H1 (cell line): ENCODE data around the gene TBX15. TPM values are rescaled to one million over a fixed set of nuclear protein-coding genes. Genes with fewer than 3 reads are reported as not detected.

ENCODE experiments used
- CTCF ChIA-PET: fragments of 300-600 bp; sonication (Branson Sonifier 250); formaldehyde crosslinking; loops from one replicate; lab custom pipeline; 2021; ENCODE audit not compliant: partially characterized antibody; lab: Charles Lee
- POLR2A ChIA-PET: fragments of 300-600 bp; sonication (Branson Sonifier 250); formaldehyde crosslinking; loops from one replicate; lab custom pipeline; 2021; ENCODE audit warnings: inconsistent platforms; ENCODE audit not compliant: partially characterized antibody; lab: Charles Lee
- DNase-seq, 2 experiments: peaks; one replicate each; pipeline versions ENCODE4 v3.0.0 to v3.0.0-alpha.2; 2010 to 2022; ENCODE audit warnings: low spot score in 2 of 2, low read depth in 1 of 2, mixed read lengths in 1 of 2
- FAIRE-seq: peaks from 2 replicates; lab custom pipeline; 2011; peaks lifted over from hg19 to GRCh38; lab: Jason Lieb, UNC
- H2AFZ ChIP-seq: 2 replicates; pipeline ENCODE4 v1.8.1; 2012; ENCODE audit warnings: low read length, inconsistent platforms
- H2AK5ac ChIP-seq: 2 replicates; pipeline ENCODE4 v1.6.1; 2013; ENCODE audit warnings: low read depth, low read length
- H2BK120ac ChIP-seq: replicated peaks from 2 replicates; pipeline ENCODE3; 2013; ENCODE audit warnings: low read depth, low read length, inconsistent platforms
- H2BK12ac ChIP-seq: 2 replicates; pipeline ENCODE4 v1.6.1; 2013; ENCODE audit warnings: low read depth, low read length
- H2BK15ac ChIP-seq: 2 replicates; pipeline ENCODE4 v1.6.1; 2013; ENCODE audit warnings: low read length
- H2BK20ac ChIP-seq: 2 replicates; pipeline ENCODE4 v1.6.1; 2013; ENCODE audit warnings: low read length
- H2BK5ac ChIP-seq: 2 replicates; pipeline ENCODE4 v1.6.1; 2013; ENCODE audit warnings: low read depth, low read length
- H3K14ac ChIP-seq: 2 replicates; pipeline ENCODE4 v1.6.1; 2013; ENCODE audit warnings: inconsistent platforms; ENCODE audit not compliant: insufficient read length
- H3K18ac ChIP-seq: 2 replicates; pipeline ENCODE4 v1.6.1; 2013; ENCODE audit warnings: low read length; ENCODE audit errors: extremely low read depth
- H3K23ac ChIP-seq: 2 replicates; pipeline ENCODE4 v1.6.1; 2013; ENCODE audit warnings: inconsistent platforms; ENCODE audit not compliant: insufficient read length
- H3K23me2 ChIP-seq: 2 replicates; pipeline ENCODE4 v1.6.1; 2013; ENCODE audit warnings: low read depth, low read length
- H3K27ac ChIP-seq: 2 replicates; pipeline ENCODE4 v1.6.1; 2011; ENCODE audit warnings: low read depth, low read length, inconsistent platforms
- H3K27me3 ChIP-seq, 4 experiments: replicated peaks in 1 of 4; 1 replicate in 1 of 4; 2 replicates in 3 of 4; pipeline versions ENCODE4 v1.6.1 to v1.8.1; 2011 to 2013; ENCODE audit warnings: low read length in 3 of 4, mild to moderate bottlenecking in 3 of 4, inconsistent platforms in 2 of 4, mixed read lengths in 2 of 4, moderate library complexity in 1 of 4; ENCODE audit not compliant: control insufficient read depth in 3 of 4, insufficient read depth in 3 of 4; ENCODE audit errors: extremely low read depth in 1 of 4
- H3K36me3 ChIP-seq, 4 experiments: 2 replicates each; pipeline versions ENCODE4 v1.6.1 to v1.8.1; 2011 to 2013; ENCODE audit warnings: mild to moderate bottlenecking in 4 of 4, low read length in 3 of 4, moderate library complexity in 2 of 4, control low read depth in 1 of 4, inconsistent platforms in 1 of 4; ENCODE audit not compliant: insufficient read depth in 4 of 4, control insufficient read depth in 2 of 4
- H3K4ac ChIP-seq: replicated peaks from 2 replicates; pipeline ENCODE3; 2013; ENCODE audit warnings: low read length, low read depth, mixed read lengths, inconsistent platforms; ENCODE audit not compliant: insufficient read length
- H3K4me1 ChIP-seq, 4 experiments: replicated peaks in 1 of 4; 1 replicate in 1 of 4; 2 replicates in 3 of 4; pipeline versions ENCODE4 v1.6.1 to v1.8.1; 2011 to 2013; ENCODE audit warnings: low read length in 3 of 4, inconsistent platforms in 2 of 4, mixed read lengths in 1 of 4; ENCODE audit not compliant: insufficient read depth in 4 of 4, control insufficient read depth in 3 of 4
- H3K4me2 ChIP-seq, 2 experiments: 2 replicates each; pipeline versions ENCODE4 v1.6.1 to v1.8.1; 2011 to 2013; ENCODE audit warnings: low read depth in 2 of 2, low read length in 2 of 2, control low read depth in 1 of 2, inconsistent platforms in 1 of 2, mild to moderate bottlenecking in 1 of 2; ENCODE audit not compliant: insufficient read depth in 1 of 2
- H3K4me3 ChIP-seq, 4 experiments: fragments of 200-600, 300-600 bp in 1 of 4; sonication (generic), shearing (Covaris generic), sonication (Bioruptor Twin) in 1 of 4; 2 replicates each; pipeline versions ENCODE4 v1.5.1 to v1.8.1; 2011 to 2016; ENCODE audit warnings: low read length in 4 of 4, low read depth in 3 of 4, control low read depth in 2 of 4, inconsistent platforms in 2 of 4, mild to moderate bottlenecking in 2 of 4, mixed read lengths in 1 of 4, moderate library complexity in 1 of 4; ENCODE audit not compliant: insufficient read depth in 2 of 4; ENCODE audit errors: extremely low read depth in 1 of 4
- H3K56ac ChIP-seq: replicated peaks from 2 replicates; pipeline ENCODE3; 2013; ENCODE audit warnings: low read depth, mild to moderate bottlenecking, mixed read lengths, low read length, inconsistent platforms; ENCODE audit not compliant: insufficient read length
- H3K79me1 ChIP-seq: 2 replicates; pipeline ENCODE4 v1.6.1; 2013; ENCODE audit warnings: low read depth, low read length, control low read depth
- H3K79me2 ChIP-seq, 2 experiments: 2 replicates each; pipeline versions ENCODE4 v1.6.1 to v1.8.1; 2012 to 2013; ENCODE audit warnings: low read length in 2 of 2, mild to moderate bottlenecking in 2 of 2, inconsistent platforms in 1 of 2; ENCODE audit not compliant: insufficient read depth in 2 of 2, control insufficient read depth in 1 of 2
- H3K9ac ChIP-seq, 4 experiments: replicated peaks in 1 of 4; 1 replicate in 1 of 4; 2 replicates in 3 of 4; pipeline versions ENCODE4 v1.6.1 to v1.8.1; 2011 to 2013; ENCODE audit warnings: low read depth in 3 of 4, low read length in 3 of 4, control low read depth in 2 of 4, mild to moderate bottlenecking in 2 of 4, moderate library complexity in 2 of 4, inconsistent platforms in 1 of 4; ENCODE audit errors: extremely low read depth in 1 of 4
- H3K9me3 ChIP-seq, 2 experiments: 2 replicates each; pipeline versions ENCODE4 v1.6.1 to v1.8.1; 2012 to 2013; ENCODE audit warnings: mild to moderate bottlenecking in 2 of 2, moderate library complexity in 2 of 2, control low read depth in 1 of 2, inconsistent platforms in 1 of 2, low read depth in 1 of 2, low read length in 1 of 2, mixed read lengths in 1 of 2; ENCODE audit not compliant: insufficient read depth in 2 of 2
- H4K20me1 ChIP-seq, 2 experiments: replicated peaks in 1 of 2; 2 replicates each; pipeline versions ENCODE3 to v1.8.1; 2011 to 2013; ENCODE audit warnings: inconsistent platforms in 2 of 2, low read length in 2 of 2, mild to moderate bottlenecking in 1 of 2; ENCODE audit not compliant: insufficient read depth in 2 of 2, control insufficient read depth in 1 of 2
- H4K5ac ChIP-seq: 2 replicates; pipeline ENCODE4 v1.6.1; 2013; ENCODE audit warnings: low read length, low read depth, mixed read lengths, inconsistent platforms; ENCODE audit not compliant: insufficient read length
- H4K8ac ChIP-seq: 2 replicates; pipeline ENCODE4 v1.8.0; 2013; ENCODE audit warnings: mild to moderate bottlenecking, moderate library complexity, low read length, inconsistent platforms; ENCODE audit not compliant: insufficient read depth; ENCODE audit errors: extremely low read depth
- H4K91ac ChIP-seq: replicated peaks from 2 replicates; pipeline ENCODE3; 2013; ENCODE audit warnings: low read length, mixed read lengths, inconsistent platforms; ENCODE audit not compliant: insufficient read length
- BACH1 ChIP-seq: IDR thresholded peaks from 2 replicates; pipeline ENCODE4 v1.6.1; 2012; ENCODE audit warnings: low read length, improper control_type of control experiment
- CBX5 ChIP-seq: fragments of 300-800, 300-1000 bp; sonication (generic); IDR thresholded peaks from 2 replicates; pipeline ENCODE4 v1.7.1; 2016; ENCODE audit warnings: antibody characterized with exemption, low read length, low read depth
- CBX8 ChIP-seq: fragments of 300-800, 300-1000 bp; sonication (generic); IDR thresholded peaks from 2 replicates; pipeline ENCODE4 v1.7.1; 2016; ENCODE audit warnings: low read depth, low read length, borderline replicate concordance
- CREB1 ChIP-seq: IDR thresholded peaks from 2 replicates; pipeline ENCODE4 v1.6.1; 2012; ENCODE audit warnings: inconsistent platforms
- EP300 ChIP-seq, 2 experiments: IDR thresholded peaks; 1 replicate in 1 of 2; 2 replicates in 1 of 2; pipeline ENCODE4 v1.6.1; 2011 to 2012; ENCODE audit warnings: low read depth in 2 of 2, low read length in 2 of 2, mild to moderate bottlenecking in 2 of 2, borderline replicate concordance in 1 of 2, inconsistent platforms in 1 of 2, moderate library complexity in 1 of 2
- EZH2 ChIP-seq: fragments of 200-600 bp; sonication (generic); IDR thresholded peaks from 2 replicates; pipeline ENCODE4 v1.7.1; 2012; ENCODE audit warnings: low read depth, mild to moderate bottlenecking, moderate library complexity, low read length, inconsistent platforms; ENCODE audit not compliant: severe bottlenecking
- HDAC6 ChIP-seq: IDR thresholded peaks from one replicate; pipeline ENCODE4 v1.7.1; 2012; ENCODE audit warnings: low read depth, mild to moderate bottlenecking, inconsistent platforms, low read length, moderate library complexity
- KDM1A ChIP-seq: fragments of 200-600, 300-600 bp; sonication (generic); IDR thresholded peaks from 2 replicates; pipeline ENCODE4 v1.7.1; 2016; ENCODE audit warnings: mild to moderate bottlenecking, low read length, borderline replicate concordance
- RNF2 ChIP-seq: fragments of 200-900, 300-1000 bp; sonication (generic); IDR thresholded peaks from 2 replicates; pipeline ENCODE4 v1.7.1; 2016; ENCODE audit warnings: borderline replicate concordance, low read depth, mild to moderate bottlenecking, antibody characterized with exemption, low read length; ENCODE audit not compliant: poor library complexity, severe bottlenecking; ENCODE audit errors: missing control alignments
- SUZ12 ChIP-seq: fragments of 200-600 bp; sonication (generic); IDR thresholded peaks from 2 replicates; pipeline ENCODE4 v1.6.1; 2012; ENCODE audit warnings: mild to moderate bottlenecking, inconsistent platforms, low read length, moderate library complexity, mixed read lengths
- TBP ChIP-seq: IDR thresholded peaks from 2 replicates; pipeline ENCODE4 v1.6.1; 2011; ENCODE audit warnings: low read depth, low read length, improper control_type of control experiment
- WGBS, 2 experiments: shearing (Covaris generic) in 1 of 2; methylation state at CpG; one replicate each; pipeline versions ENCODE4 v1.1.6 to v1.1.7; 2013 to 2015; ENCODE audit warnings: low lambda C conversion rate in 2 of 2, mixed read lengths in 2 of 2, inconsistent platforms in 1 of 2, low coverage in 1 of 2, missing lambda C conversion rate in 1 of 2; ENCODE audit not compliant: insufficient replicate concordance in 2 of 2, insufficient coverage in 1 of 2, insufficient read length in 1 of 2; ENCODE audit errors: extremely low coverage in 1 of 2, missing lambda C conversion rate in 1 of 2; 5-methylcytosine and 5-hydroxymethylcytosine counted together
- polyA plus RNA-seq, 7 experiments: library from polyadenylated mRNA; depleted of rRNA in 3 of 7; stranded (reverse) in 5 of 7; unstranded in 2 of 7; fragments of >200 nt in 5 of 7; fragments of 200-250 nt in 2 of 7; gene quantifications; 1 replicate in 5 of 7; 2 replicates in 1 of 7; 4 replicates in 1 of 7; pipeline versions ENCODE4 v1.2.1 to v1.2.3, GENCODE V29; 2011 to 2013; ENCODE audit warnings: missing spikeins in 2 of 7, mixed read lengths in 2 of 7
- total RNA-seq: library from RNA; stranded (reverse); fragmentation: NEBNext Ultra II Directional; extraction: Animal tissue kit (Norgen Biotek cat#: 25700); gene quantifications from 2 replicates; pipeline ENCODE4 v1.2.1, GENCODE V29; 2021

TBX15 gene
- total and polyA plus RNA-seq, 2 of the 8 experiments (the other 6 are each of a cell fraction or from before 2014, with no cell fraction given): 0.14 to 0.24 TPM

DNA sequence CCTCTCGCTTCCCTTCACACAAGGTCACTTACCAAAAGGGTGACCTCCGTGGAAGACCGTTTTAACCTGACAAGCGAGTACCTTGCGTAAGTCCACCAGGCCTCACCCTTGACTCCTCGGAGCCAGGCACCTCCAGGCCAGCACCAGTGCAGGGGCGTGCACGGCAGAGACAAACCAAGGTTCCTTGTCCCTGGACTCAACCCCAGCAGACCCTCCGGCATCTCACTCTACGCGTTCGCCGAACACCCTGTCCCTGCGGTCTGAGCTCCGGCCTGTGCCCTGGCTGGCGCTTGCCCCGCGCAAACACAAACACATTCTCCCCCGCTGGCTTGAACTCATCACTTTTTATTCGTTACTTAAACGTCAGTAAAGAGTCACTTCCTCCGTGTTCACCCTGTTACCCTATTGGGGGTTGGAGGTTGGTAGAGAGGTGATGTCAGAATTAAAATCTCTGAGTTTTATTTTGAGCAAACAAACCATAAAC lies 4.5 kb downstream of the TBX15 start:
- 1% methylated on average over 22 of the region's 22 CpGs; no CpG with 5 or more reads in 1 of the 2 experiments for WGBS, 2 experiments
- H3K14ac ChIP-seq: no peak overlapping the region
- H2BK15ac ChIP-seq: no peak overlapping the region
- H3K23ac ChIP-seq: no peak overlapping the region
- POLR2A ChIA-PET: interaction anchor here (1.2 to 1.4 kb wide), 3 partner anchors 15 to 25 kb away, joined by 3 to 5 read pairs (median 4); no protein-coding TSS in a partner anchor
- TF ChIP-seq SUZ12 (peak; percentile 95), BACH1 (no peak), RNF2 (peak; percentile 70), HDAC6 (no peak), KDM1A (no peak), TBP (no peak), EP300 (IDR thresholded peaks at IDR 0.05; ENCODE audit: borderline replicate concordance in 1 of 2, low read depth in 2 of 2, low read length in 2 of 2) (no peak), CBX5 (no peak), CREB1 (no peak), CBX8 (peak; percentile 86; the same call in 1 of the 2 replicates), EZH2 (peak; percentile 98)
- FAIRE-seq (no peak), DNase-seq (peak in 1 of 2 experiments; percentile 67)
- peaks cover 87 to 100% (median 98%) of the 10 kb centered on the region in 4 experiments for H3K27me3 ChIP-seq
- H3K4me3 ChIP-seq: peak overlapping the region in 3 of 4 experiments; percentile 3 to 51 (median 5); a peak in 3 of 8 replicates
- peaks cover 0 to 3% of the 10 kb centered on the region in 2 experiments; a peak in 1 of 4 replicates for H3K9me3 ChIP-seq
- H3K56ac ChIP-seq: no peak overlapping the region
- H2AK5ac ChIP-seq: no peak overlapping the region
- H2BK120ac ChIP-seq: no peak overlapping the region
- CTCF ChIA-PET: interaction anchor here (0.6 to 3.5 kb wide), 4 partner anchors 11 to 35 kb away, joined by 3 to 24 read pairs (median 8); no protein-coding TSS in a partner anchor
- H3K4ac ChIP-seq: no peak overlapping the region
- H4K8ac ChIP-seq: no peak overlapping the region
- peak overlapping the region; percentile 40; the same call in 1 of the 2 replicates for H2BK20ac ChIP-seq
- H3K4me1 ChIP-seq: peaks cover 3 to 23% (median 11%) of the 10 kb centered on the region in 4 experiments
- no peak overlapping the region for H4K91ac ChIP-seq
- no peak overlapping the region for H3K27ac ChIP-seq
- H3K36me3 ChIP-seq: peaks cover 0 to 2% (median 0%) of the 10 kb centered on the region in 4 experiments; a peak in 1 of 8 replicates
- no peak overlapping the region for H2BK5ac ChIP-seq
- H2BK12ac ChIP-seq: no peak overlapping the region; the same call in 1 of the 2 replicates
- no peaks in the 10 kb centered on the region for H3K79me1 ChIP-seq
- H3K9ac ChIP-seq: peak overlapping the region in 1 of 4 experiments; percentile 39; a peak in 1 of 7 replicates
- H3K18ac ChIP-seq: peak overlapping the region; percentile 19; the same call in 1 of the 2 replicates
- H4K5ac ChIP-seq: no peak overlapping the region
- peak overlapping the region; percentile 64 to 73 for H3K4me2 ChIP-seq
- peaks cover 9% of the 10 kb centered on the region; the same call in 1 of the 2 replicates for H3K23me2 ChIP-seq
- peaks cover 6 to 20% of the 10 kb centered on the region in 2 experiments for H4K20me1 ChIP-seq
- no peak overlapping the region for H2AFZ ChIP-seq
- no peaks in the 10 kb centered on the region for H3K79me2 ChIP-seq
